NCI-H1092 treated with DMSO at 0.1 percent for 48 hours (cell line): ENCODE measurements around the gene LDLRAD4.
"Not testable (repeated sequence)": the region's sequence is repeated elsewhere in the genome, so short reads cannot be mapped to it uniquely, and the experiment has no call there.

ENCODE experiments used
- DNase-seq: peaks from one replicate; lab custom pipeline; 2025; lab: John Stamatoyannopoulos, UW

LDLRAD4 gene

DNA sequence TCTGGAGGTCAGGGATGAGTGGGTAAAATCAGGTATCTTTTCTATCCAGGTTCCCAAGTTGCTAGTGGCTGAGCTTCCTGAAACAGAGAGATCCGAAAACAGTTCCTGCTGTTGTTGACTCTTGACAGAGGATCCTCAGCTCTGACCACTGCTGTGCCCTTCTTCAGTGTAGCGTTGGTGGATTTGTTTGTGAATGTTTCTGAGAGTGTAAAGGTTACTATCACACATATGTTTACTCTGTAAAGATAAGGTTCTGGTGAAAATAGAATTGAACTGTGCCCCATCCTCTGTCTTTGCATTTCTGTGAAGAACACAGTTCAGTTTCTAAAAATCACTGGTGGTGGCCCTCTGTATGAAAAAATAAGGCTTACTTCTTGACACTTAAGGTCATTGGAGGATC is 119.8 kb downstream of the LDLRAD4 start:
- no peak for DNase-seq

GRCh38 chr18:13339653-13340052 is 121.1 kb downstream of the LDLRAD4 start:
- no peak for DNase-seq

GRCh38 chr18:13346449-13346848 is 127.9 kb downstream of the LDLRAD4 start:
- DNase-seq: not testable (repeated sequence)

GRCh38 chr18:13353084-13353823 is 134.7 kb downstream of the LDLRAD4 start:
- no peak for DNase-seq

DNA sequence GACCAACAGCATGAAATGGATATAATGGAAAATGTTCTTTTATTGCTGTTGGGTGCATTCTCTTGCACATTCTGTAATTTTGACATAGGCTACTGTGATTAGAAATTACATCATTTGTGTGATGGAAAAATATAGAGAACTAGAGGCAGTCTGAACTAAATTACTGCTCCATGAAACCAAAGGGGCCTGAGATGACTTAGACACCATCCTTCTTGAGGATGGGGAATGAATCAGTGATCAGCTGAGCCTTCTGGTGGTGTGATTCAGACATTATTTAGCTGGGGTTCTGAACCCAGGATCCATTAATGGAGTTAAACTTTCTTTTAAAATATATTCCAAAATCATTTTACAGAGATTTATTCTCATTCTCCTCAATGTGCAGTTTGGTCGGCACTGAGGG is 135.8 kb downstream of the LDLRAD4 start:
- DNase-seq: no peak

GRCh38 chr18:13356032-13356431 is 137.5 kb downstream of the LDLRAD4 start:
- DNase-seq: no peak

DNA sequence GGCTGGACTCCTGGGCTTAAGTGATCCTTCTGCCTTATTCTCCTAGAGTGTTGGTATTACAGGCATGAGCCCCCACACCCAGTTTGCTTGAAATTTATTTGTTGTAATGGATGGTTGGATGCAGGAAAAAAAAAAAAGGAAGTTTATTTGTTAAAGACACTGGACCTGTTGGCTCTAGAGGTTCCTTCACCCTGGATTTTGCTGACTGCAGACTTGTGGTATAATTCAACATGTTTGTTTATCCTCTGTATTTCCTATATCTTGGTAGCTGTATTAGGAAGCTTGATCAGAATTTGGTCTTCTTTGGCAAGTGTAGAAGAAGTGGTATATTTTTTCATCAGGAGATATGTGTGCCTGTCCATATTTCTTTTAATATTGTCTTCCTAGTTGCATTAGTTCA is 138.7 kb downstream of the LDLRAD4 start:
- no peak for DNase-seq

- no peak for DNase-seq
Observed at GRCh38 chr18:13359210-13359609, 140.7 kb downstream of the LDLRAD4 start.

DNA sequence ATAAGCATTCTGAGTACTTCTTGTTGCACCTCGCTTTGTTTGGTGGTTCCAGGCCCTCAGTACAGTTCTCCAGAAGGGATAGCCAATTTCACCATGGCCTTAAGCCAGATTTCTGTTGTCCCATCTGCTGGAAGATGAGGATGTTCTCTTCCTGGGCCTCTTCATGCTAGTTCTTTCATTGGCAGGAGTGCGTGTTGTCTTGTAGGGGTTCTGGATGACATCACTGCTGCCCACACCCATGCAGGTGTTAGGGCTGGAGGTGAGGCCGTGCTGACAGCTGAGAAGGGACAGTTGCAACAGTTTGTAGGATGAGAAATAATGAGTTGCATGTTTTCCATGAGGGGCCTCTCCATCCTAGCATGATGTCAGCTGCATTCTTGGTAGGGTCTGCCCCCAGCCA is 142.9 kb downstream of the LDLRAD4 start:
- no peak for DNase-seq

GRCh38 chr18:13362051-13362450 is 143.5 kb downstream of the LDLRAD4 start:
- no peak for DNase-seq

DNA sequence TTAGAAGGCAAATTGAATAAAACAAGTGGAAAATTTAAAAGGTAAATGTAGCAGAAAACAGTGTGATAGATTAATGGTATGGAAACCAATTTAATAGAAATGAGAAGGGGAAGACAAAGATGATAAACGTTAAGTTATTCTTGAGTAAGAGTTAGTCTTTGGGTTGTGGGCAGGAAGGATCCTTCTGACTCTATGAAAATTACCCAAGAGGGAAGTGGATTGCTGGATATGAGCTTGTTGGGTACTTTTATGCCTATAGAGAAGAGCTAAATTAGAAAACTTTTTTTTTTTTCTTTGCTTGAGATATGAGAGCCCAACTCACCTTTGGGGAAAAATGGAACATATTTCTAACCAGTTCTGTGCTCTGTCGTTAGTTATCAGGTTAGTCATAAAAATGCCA is 144.0 kb downstream of the LDLRAD4 start:
- no peak for DNase-seq

- DNase-seq: no peak
Observed at GRCh38 chr18:13363359-13363758, 144.8 kb downstream of the LDLRAD4 start.

DNA sequence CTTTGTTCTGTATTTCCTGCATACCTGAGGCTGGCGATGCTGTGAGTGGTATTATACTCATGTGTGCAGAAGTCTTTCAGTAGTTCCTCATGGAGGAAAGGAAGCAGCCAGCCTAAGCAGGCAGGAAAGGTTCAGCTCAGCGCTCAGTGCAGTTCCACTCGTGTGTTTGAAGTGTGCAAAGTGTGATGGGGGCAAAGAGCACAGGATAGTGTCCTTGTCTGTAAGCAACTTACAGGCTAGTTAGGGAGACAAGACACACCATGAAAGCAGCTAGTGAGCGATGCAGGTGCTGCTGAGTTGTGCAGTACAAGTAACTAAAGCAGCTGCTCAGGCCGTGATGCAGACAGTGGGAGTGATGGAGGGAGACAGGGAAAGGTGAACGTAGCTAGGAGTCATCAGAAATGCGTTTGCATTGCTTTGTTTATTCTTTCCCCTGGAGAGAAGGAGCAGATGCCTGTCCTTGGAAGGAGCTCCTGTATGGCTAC is 146.2 kb downstream of the LDLRAD4 start:
- DNase-seq: no peak

GRCh38 chr18:13366131-13366530 is 147.6 kb downstream of the LDLRAD4 start:
- no peak for DNase-seq

DNA sequence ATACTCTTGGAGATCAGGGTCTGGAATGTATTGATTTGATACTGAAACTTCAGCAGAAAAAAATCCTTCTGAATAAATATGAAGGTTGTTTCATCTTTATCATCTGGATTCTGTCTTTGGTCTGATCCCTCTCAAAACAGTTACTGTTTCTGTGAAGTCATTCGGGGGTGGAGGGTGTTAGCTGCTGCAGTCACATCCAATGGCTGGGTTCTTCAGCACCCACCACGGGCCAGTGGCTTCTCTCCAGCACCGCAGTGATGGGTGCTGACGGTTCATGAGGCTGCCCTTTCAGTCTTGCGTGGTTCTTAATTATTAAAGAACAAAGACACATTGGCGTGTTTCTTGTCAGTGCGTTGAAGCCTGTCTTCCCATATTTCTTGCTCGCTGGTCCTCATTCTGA is 148.0 kb downstream of the LDLRAD4 start:
- DNase-seq: no peak

GRCh38 chr18:13366962-13367892 is 148.7 kb downstream of the LDLRAD4 start:
- no peak for DNase-seq

DNA sequence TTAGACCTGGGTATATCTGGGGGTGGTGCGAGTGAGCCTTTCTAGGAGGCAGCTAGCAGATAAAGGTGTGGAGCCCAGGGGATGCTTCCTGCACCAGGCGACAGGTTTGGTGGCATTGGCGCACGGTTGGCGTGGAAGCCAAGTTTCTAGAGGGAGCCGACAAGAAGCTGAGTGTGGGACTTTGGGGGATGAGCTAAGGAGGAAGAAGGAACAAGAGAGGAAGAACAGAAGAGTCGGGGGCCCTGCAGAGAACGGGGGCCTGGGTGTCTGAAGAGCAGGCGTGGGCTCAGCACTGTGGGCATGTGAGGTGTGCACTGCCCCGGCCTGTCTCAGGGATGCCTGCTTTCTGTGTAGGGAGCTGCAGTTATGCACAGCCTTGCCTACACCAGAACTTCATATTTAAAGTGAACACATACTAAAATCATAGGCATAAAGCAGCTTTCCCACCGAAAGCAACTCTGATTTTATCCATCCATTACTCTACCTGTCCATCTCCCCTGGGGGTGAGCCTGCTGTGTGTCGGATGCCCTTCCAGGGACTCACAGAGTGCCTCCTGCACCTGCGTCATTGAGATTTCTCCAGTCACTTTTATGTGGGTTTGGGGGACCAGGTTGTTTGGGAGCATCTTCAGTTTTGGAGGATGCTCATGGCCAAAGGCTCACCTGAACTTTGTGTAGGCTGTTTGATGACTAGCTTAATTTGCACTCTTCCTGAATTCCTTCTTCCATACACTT is 149.7 kb downstream of the LDLRAD4 start:
- no peak for DNase-seq

DNA sequence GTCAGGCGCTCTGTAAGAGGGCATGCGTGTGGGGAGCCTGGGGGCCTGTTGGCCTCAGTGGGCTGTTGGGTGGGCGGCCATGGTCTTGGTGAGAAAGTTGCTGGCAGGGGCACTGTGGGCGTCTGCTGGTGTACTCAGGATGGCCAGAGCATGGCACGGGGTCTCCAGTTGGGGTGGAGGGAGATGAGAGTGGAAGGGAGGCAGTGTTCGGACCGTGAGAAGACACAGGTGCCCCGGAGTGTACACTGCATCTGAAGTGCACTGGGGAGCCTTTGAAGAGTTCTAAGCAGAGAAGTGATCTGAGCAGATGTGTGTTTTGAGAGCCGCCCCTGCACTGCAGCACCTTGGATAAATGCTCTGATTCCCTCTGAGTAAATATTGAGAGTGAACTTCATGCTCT is 150.8 kb downstream of the LDLRAD4 start:
- no peak for DNase-seq

- no peak for DNase-seq
Observed at GRCh38 chr18:13369756-13370510, 151.4 kb downstream of the LDLRAD4 start.

GRCh38 chr18:13370995-13371625 is 152.6 kb downstream of the LDLRAD4 start:
- no peak for DNase-seq
